Measurements from ENCODE around the gene PDAP1. TPM values are rescaled to one million over a fixed set of nuclear protein-coding genes. Genes with fewer than 3 reads are reported as not detected.

PDAP1 gene
- total and polyA plus RNA-seq, 2 of the 13 experiments (the other 11 are each of a cell fraction or from before 2014, with no cell fraction given), result 13.0 to 100 TPM

- TF ChIP-seq ZNF512B (CRISPR knock-in tag; IDR thresholded peaks at IDR 0.05; ENCODE audit: borderline replicate concordance), result no peak
- TF ChIP-seq ZNF780A (CRISPR knock-in tag; IDR thresholded peaks at IDR 0.05), result no peak
- TF ChIP-seq ZNF546 (CRISPR knock-in tag; conservative IDR thresholded peaks at IDR 0.05), result no peak; the same call in 1 of the 2 replicates
- no peak for TF ChIP-seq MED8 (CRISPR knock-in tag; IDR thresholded peaks at IDR 0.05; ENCODE audit: insufficient replicate concordance)
- no peak; the same call in 1 of the 2 replicates for TF ChIP-seq NFKB2 (CRISPR knock-in tag; IDR thresholded peaks at IDR 0.05; ENCODE audit: borderline replicate concordance)
- no peak for TF ChIP-seq ZNF12 (CRISPR knock-in tag; IDR thresholded peaks at IDR 0.05)
- no peak for TF ChIP-seq DNMT3B (CRISPR knock-in tag; conservative IDR thresholded peaks at IDR 0.05)
- no peak for TF ChIP-seq MBD4 (IDR thresholded peaks at IDR 0.05; ENCODE audit: borderline replicate concordance, low read length)
- TF ChIP-seq ZNF354B (CRISPR knock-in tag; IDR thresholded peaks at IDR 0.05), result 0 out of 2 replicates have a peak, but pooled peaks have one; percentile 84
- peak; percentile 26; the same call in 1 of the 2 replicates for TF ChIP-seq TOE1 (CRISPR knock-in tag; IDR thresholded peaks at IDR 0.05)
- no peak for TF ChIP-seq ZNF33B (CRISPR knock-in tag; IDR thresholded peaks at IDR 0.05)
- 0 out of 2 replicates have a peak, but pooled peaks have one; percentile 8 for TF ChIP-seq E2F1 (CRISPR knock-in tag; IDR thresholded peaks at IDR 0.05)
- TF ChIP-seq ZEB1 (IDR thresholded peaks at IDR 0.05; ENCODE audit: insufficient replicate concordance, low read depth), result peak; percentile 18
- no peak for TF ChIP-seq FOXO4 (CRISPR knock-in tag; conservative IDR thresholded peaks at IDR 0.05)
- peak; percentile 78; the same call in 1 of the 2 replicates for TF ChIP-seq ZNF563 (CRISPR knock-in tag; IDR thresholded peaks at IDR 0.05)
- no peak; the same call in 1 of the 2 replicates for TF ChIP-seq ZNF274 (CRISPR knock-in tag; IDR thresholded peaks at IDR 0.05)
- TF ChIP-seq ZNF768 (CRISPR knock-in tag; IDR thresholded peaks at IDR 0.05), result peak; percentile 43; the same call in 1 of the 2 replicates
- TF ChIP-seq ZNF18 (CRISPR knock-in tag; IDR thresholded peaks at IDR 0.05; ENCODE audit: insufficient replicate concordance), result no peak
- peak; percentile 85 for TF ChIP-seq ZNF224 (CRISPR knock-in tag; IDR thresholded peaks at IDR 0.05)
- 0 out of 2 replicates have a peak, but pooled peaks have one; percentile 48 for TF ChIP-seq NFE2 (CRISPR knock-in tag; IDR thresholded peaks at IDR 0.05)
- peak; percentile 58; the same call in 1 of the 2 replicates for TF ChIP-seq ZNF331 (CRISPR knock-in tag; IDR thresholded peaks at IDR 0.05)
- TF ChIP-seq ZNF3 (CRISPR knock-in tag; IDR thresholded peaks at IDR 0.05), result no peak
- no peak for TF ChIP-seq NBN (conservative IDR thresholded peaks at IDR 0.05)
Measured at GRCh38 chr7:99408379-99409191, at the start of gene PDAP1, which contains the start of gene BUD31 (continued).
